ENCODE measurements around the gene PLEKHM2.

DNA sequence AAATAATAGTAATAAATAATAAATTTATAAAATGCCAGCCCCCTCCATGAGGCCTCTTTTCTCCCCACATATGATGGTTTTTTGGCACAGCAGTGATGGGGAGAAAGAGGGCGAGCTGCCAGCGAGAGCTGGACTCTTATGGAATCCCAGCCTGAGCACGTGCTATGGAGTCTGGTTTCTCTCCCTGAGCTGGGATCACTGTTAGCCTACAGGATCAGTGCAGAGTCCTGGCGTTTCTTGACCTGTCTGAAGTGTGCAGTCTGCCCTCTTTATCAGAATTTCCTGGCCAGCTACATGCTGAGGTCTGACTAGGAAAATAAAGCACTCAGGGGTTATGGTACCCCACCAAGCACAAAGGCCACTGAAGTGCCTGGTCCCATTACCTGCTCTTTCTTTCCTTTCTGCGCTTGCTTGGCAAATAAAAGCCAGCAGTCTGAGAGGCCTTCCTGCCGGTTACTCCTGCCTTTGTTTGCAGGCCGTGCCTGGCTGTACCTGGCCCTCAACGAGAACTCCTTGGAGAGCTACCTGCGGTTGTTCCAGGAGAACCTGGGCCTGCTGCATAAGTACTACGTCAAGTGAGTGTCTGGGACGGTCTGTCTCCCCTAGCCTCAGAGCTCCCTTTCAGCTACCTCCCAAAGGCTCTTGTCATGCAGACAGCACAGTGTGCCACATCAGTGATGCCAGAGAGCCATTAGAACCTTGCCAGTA lies 33.5 kb downstream of the PLEKHM2 start:
- TF ChIP-seq, protein P1, sequence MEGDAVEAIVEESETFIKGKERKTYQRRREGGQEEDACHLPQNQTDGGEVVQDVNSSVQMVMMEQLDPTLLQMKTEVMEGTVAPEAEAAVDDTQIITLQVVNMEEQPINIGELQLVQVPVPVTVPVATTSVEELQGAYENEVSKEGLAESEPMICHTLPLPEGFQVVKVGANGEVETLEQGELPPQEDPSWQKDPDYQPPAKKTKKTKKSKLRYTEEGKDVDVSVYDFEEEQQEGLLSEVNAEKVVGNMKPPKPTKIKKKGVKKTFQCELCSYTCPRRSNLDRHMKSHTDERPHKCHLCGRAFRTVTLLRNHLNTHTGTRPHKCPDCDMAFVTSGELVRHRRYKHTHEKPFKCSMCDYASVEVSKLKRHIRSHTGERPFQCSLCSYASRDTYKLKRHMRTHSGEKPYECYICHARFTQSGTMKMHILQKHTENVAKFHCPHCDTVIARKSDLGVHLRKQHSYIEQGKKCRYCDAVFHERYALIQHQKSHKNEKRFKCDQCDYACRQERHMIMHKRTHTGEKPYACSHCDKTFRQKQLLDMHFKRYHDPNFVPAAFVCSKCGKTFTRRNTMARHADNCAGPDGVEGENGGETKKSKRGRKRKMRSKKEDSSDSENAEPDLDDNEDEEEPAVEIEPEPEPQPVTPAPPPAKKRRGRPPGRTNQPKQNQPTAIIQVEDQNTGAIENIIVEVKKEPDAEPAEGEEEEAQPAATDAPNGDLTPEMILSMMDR (conservative IDR thresholded peaks at IDR 0.05; ENCODE audit: low read depth, low read length) = no peak
- TF ChIP-seq POLR2A (IDR thresholded peaks at IDR 0.05; ENCODE audit: low read depth, low read length) (no peak), BHLHE40 (IDR thresholded peaks at IDR 0.05; ENCODE audit: low read depth, low read length) (no peak), RFX5 (IDR thresholded peaks at IDR 0.05; ENCODE audit: low read depth, low read length) (no peak), CEBPB (IDR thresholded peaks at IDR 0.05; ENCODE audit: low read depth, low read length) (no peak)

Measured in IMR-90 (cell line).